ENCODE results near the gene TYW1B.
"Not testable (repeated sequence)": the region's sequence is repeated elsewhere in the genome, so short reads cannot be mapped to it uniquely, and the experiment has no call there.

The TYW1B gene

GRCh38 chr7:72827839-72828591, at the start of gene TYW1B:
TSS of gene TYW1B (minus strand) at chr7:72828200. CDS start at chr7:72828075, 125 bp downstream.
- DNase-seq (ENCODE audit: low spot score): peak; percentile 98

DNA sequence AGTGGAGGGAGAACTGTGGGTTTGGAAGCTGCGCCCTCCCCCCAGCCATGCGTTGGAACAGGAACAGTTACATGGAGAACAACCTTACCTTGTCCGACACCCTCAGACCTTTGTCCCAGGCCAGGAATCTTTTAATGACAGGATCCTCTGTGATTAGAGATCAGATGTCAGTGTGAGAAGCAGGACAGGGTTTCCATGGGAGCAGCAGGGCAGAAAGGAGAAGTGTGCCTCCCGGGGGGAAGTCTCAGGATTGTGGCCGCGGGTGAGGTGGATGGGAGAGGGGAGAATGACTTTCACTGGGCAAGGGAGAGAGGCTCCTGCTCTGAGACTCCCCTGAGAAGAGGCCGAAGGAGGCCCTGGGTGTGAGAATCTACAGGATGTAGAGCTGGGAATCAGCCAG, 39.6 kb upstream of the TYW1B start:
- not testable (repeated sequence) for DNase-seq (ENCODE audit: low spot score)

GRCh38 chr7:72858846-72859400, 30.9 kb upstream of the TYW1B start:
- DNase-seq (ENCODE audit: low spot score): not testable (repeated sequence)

DNA sequence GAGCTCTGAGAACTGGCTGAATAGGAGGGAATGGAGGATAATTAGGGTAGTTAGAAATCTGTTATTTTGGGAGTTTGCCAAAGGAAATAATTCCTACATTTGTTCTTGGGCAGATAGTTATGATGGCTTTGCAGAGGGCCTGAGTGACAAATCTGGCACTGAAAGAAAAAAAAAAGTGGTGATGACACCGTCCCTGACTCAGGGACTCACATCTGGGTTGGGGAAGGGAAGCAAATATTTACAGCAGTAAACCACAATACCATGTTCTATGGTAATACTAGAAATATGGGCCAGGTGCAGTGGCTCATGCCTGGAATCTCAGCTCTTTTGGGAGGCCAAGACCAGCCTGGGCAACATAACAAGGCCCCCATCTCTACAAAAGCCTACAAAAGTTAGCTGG, 29.9 kb upstream of the TYW1B start:
- DNase-seq (ENCODE audit: low spot score): not testable (repeated sequence)

- not testable (repeated sequence) for DNase-seq (ENCODE audit: low spot score)
Observed at GRCh38 chr7:72855261-72855660, 27.3 kb upstream of the TYW1B start.

DNA sequence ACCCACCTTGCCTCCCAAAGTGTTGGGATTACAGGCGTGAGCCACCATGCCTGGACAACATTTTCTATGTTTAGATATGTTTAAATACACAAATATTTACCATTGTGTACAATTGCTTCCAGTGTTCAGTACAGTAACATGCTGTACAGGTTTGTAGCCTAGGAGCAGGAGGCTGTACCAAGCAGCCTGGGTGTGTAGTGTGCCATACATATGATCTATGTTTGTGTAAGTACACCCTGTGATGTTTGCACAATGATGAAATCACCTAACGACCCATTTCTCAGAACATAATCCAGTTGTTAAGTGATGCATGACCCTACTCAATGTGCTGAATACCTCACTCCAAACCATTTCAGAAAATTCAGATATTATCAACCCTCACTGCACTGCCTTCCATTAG, 24.9 kb upstream of the TYW1B start:
- DNase-seq (ENCODE audit: low spot score): not testable (repeated sequence)

GRCh38 chr7:72850746-72851145, 22.7 kb upstream of the TYW1B start:
- DNase-seq (ENCODE audit: low spot score): not testable (repeated sequence)

DNA sequence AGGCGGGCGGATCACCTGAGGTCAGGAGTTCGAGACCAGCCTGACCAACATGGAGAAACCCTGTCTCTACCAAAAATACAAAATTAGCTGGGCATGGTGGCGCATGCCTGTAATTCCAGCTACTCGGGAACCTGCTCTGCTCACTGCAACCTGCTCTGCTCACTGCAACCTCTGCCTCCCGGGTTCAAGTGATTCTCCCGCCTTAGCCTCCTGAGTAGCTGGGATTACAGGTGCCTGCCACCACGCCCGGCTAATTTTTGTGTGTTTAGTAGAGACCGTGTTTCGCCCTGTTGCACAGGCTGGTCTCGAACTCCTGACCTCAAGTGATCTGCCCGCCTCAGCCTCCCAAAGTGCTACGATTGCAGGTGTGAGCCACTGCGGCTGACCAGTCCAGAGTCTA, 16.1 kb upstream of the TYW1B start:
- DNase-seq (ENCODE audit: low spot score): not testable (repeated sequence)

GRCh38 chr7:72843166-72843565, 15.2 kb upstream of the TYW1B start:
- DNase-seq (ENCODE audit: low spot score): not testable (repeated sequence)

GRCh38 chr7:72840966-72841511, 13.0 kb upstream of the TYW1B start:
- DNase-seq (ENCODE audit: low spot score): not testable (repeated sequence)

DNA sequence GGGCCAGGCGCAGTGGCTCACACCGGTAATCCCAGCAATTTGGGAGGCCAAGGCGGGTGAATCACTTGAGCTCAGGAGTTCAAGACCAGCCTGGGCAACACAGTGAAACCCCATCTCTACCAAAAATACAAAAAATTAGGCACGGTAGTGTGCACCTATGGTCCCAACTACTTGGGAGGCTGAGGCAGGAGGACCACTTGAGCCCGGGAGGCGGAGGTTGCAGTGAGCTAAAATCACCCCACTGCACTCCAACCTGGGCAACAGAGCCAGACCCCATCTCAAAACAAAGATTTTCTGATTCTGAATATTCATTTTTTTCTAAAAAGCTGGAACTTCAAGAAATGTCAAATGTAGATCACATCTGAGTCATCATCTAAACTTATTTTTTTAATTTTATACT, 10.3 kb upstream of the TYW1B start:
- DNase-seq (ENCODE audit: low spot score): not testable (repeated sequence)

DNA sequence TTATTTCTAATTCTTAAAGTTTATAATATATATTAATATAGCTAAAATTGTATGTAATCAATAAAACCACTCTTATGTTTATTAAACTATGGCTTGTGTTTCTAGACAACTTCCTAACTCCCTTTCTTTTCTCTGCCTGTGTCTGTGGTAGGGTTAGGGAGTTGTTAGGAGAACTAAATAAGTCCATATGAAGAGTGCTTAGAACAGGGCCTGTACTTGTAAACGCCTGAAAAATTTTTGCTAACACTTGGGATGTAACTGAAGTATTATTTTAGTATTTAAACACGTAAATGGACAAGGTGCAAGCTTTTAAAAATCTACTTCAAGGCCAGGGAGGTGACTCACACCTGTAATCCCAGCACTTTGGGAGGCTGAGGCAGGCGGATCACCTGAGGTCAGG, 9.3 kb upstream of the TYW1B start:
- DNase-seq (ENCODE audit: low spot score): not testable (repeated sequence)

GRCh38 chr7:72830567-72830966, 2.6 kb upstream of the TYW1B start:
- DNase-seq (ENCODE audit: low spot score): not testable (repeated sequence)

- DNase-seq (ENCODE audit: low spot score): peak; percentile 59
Observed at GRCh38 chr7:72829687-72830354, 1.8 kb upstream of the TYW1B start.

- DNase-seq (ENCODE audit: low spot score): peak; percentile 99
Observed at GRCh38 chr7:72829291-72829686, 1.3 kb upstream of the TYW1B start.

- DNase-seq (ENCODE audit: low spot score): peak; percentile 41
Observed at GRCh38 chr7:72823765-72824732, 4.0 kb downstream of the TYW1B start.

GRCh38 chr7:72822497-72822896, 5.5 kb downstream of the TYW1B start:
- DNase-seq (ENCODE audit: low spot score): not testable (repeated sequence)

- DNase-seq (ENCODE audit: low spot score): not testable (repeated sequence)
Observed at GRCh38 chr7:72818663-72819361, 9.2 kb downstream of the TYW1B start.

DNA sequence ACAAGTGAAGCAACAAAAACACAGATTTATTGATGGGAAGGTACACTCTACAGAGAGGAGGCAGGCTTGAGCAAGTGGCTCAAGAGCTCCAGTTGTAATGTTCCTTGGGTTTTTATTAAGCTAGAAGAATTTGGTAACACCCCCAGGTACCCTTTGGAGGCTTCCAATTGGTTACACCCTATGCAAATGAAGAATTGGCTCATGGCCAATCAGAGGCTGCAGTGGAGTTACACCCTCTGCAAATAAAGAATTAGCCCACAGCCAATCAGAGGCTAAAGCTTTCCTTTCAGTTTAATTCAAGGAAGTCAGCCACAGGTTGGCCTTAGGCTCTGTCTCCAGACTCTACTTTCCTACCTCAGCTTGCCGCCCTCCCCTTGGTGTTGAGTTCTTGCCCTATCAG, 10.3 kb downstream of the TYW1B start:
- peak; percentile 72 for DNase-seq (ENCODE audit: low spot score)

DNA sequence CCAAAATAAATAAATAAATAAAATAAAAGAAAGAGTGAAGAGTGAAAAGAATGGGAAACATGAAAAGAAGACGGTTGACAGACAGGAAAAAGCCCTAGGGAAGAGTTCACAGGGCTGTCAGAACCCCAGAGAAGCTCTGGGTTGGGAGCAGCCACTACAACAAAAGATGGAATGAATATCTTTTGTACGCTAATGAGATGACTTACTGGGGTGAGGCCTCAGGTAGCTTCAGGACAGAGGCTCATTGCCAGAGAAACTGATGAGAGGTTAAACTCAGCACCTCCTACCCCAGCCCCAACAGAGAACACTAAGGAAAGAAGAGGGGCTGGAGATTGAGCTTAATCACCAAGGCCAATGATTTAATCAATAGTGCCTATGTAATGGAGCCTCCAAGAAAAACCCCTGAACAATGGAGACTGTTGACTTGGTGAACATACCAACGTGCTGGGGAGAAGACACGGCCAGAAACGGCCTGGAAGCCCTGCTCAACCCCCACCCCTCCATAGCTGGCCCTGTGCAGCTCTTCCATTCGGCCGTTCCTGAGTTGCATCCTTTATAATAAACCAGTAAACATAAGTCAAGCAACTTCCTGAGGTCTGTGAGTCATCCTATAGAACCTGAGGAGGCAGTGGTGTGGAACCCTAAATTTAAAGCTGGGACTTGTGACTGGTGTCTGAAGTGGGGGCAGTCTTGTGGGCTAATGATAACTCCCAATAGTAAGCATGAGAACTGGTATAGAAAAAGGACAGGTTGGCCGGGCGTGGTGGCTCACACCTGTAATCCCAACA, 11.4 kb downstream of the TYW1B start:
- DNase-seq (ENCODE audit: low spot score): not testable (repeated sequence)

All from hematopoietic multipotent progenitor cell treated with erythropoietin and hydrocortisone succinate and interleukin-3 and kit ligand, for 15 days (in vitro differentiated cells).